Keratinocyte (primary cell): ENCODE data around the gene ZFP36L1. TPM values are rescaled to one million over a fixed set of nuclear protein-coding genes. Genes with fewer than 3 reads are reported as not detected.
A peak's percentile ranks its signal among the peaks of the same experiment; 100 is the strongest.

Source experiments
- DNase-seq: peaks from one replicate; pipeline ENCODE4 v3.0.0-alpha.2; 2011; ENCODE audit warnings: low read depth, missing footprints, low spot score
- FAIRE-seq: peaks from 2 replicates; lab custom pipeline; 2011; peaks lifted over from hg19 to GRCh38; lab: Jason Lieb, UNC
- H2AFZ ChIP-seq: 2 replicates; pipeline ENCODE4 v1.6.0; 2012; ENCODE audit warnings: low read length, control low read depth, inconsistent platforms; ENCODE audit not compliant: control insufficient read depth
- H3K27ac ChIP-seq: 2 replicates; pipeline ENCODE4 v1.5.1; 2011; ENCODE audit warnings: low read length; ENCODE audit not compliant: control insufficient read depth, insufficient read depth
- H3K27me3 ChIP-seq: 3 replicates; pipeline ENCODE4 v1.6.0; 2011; ENCODE audit warnings: low read length; ENCODE audit not compliant: control insufficient read depth, insufficient read depth; ENCODE audit errors: extremely low read depth
- H3K36me3 ChIP-seq, 2 experiments: 2 replicates in 1 of 2; 3 replicates in 1 of 2; pipeline ENCODE4 v1.5.1; 2011; ENCODE audit warnings: low read length in 2 of 2, mild to moderate bottlenecking in 1 of 2; ENCODE audit not compliant: control insufficient read depth in 2 of 2, insufficient read depth in 2 of 2; ENCODE audit errors: extremely low read depth in 1 of 2
- H3K4me1 ChIP-seq: 3 replicates; pipeline ENCODE4 v1.5.1; 2011; ENCODE audit warnings: low read length; ENCODE audit not compliant: control insufficient read depth, insufficient read depth; ENCODE audit errors: extremely low read depth
- H3K4me2 ChIP-seq: 3 replicates; pipeline ENCODE4 v1.6.0; 2011; ENCODE audit warnings: low read depth, low read length; ENCODE audit not compliant: control insufficient read depth, insufficient read depth; ENCODE audit errors: extremely low read depth
- H3K4me3 ChIP-seq, 3 experiments: fragments of 200-600 bp in 1 of 3; sonication (generic) in 1 of 3; 2 replicates in 2 of 3; 3 replicates in 1 of 3; pipeline ENCODE4 v1.5.1; 2011 to 2016; ENCODE audit warnings: low read length in 3 of 3, mild to moderate bottlenecking in 3 of 3, control low read depth in 2 of 3, inconsistent platforms in 1 of 3, low read depth in 1 of 3, mixed read lengths in 1 of 3, mixed run types in 1 of 3, moderate library complexity in 1 of 3; ENCODE audit not compliant: control insufficient read depth in 2 of 3, insufficient read depth in 2 of 3; ENCODE audit errors: extremely low read depth in 1 of 3
- H3K79me2 ChIP-seq: 2 replicates; pipeline ENCODE4 v1.6.0; 2012; ENCODE audit warnings: low read length; ENCODE audit not compliant: control insufficient read depth, insufficient read depth
- H3K9ac ChIP-seq: 3 replicates; pipeline ENCODE4 v1.6.0; 2011; ENCODE audit warnings: low read length; ENCODE audit not compliant: control insufficient read depth, insufficient read depth; ENCODE audit errors: extremely low read depth
- H3K9me1 ChIP-seq: 3 replicates; pipeline ENCODE4 v1.6.0; 2011; ENCODE audit warnings: low read length; ENCODE audit not compliant: control insufficient read depth, insufficient read depth; ENCODE audit errors: extremely low read depth
- H3K9me3 ChIP-seq: 2 replicates; pipeline ENCODE4 v1.5.1; 2012; ENCODE audit warnings: low read depth, low read length; ENCODE audit not compliant: control insufficient read depth
- H4K20me1 ChIP-seq: 3 replicates; pipeline ENCODE4 v1.6.0; 2011; ENCODE audit warnings: low read length; ENCODE audit not compliant: control insufficient read depth, insufficient read depth; ENCODE audit errors: extremely low read depth
- EZH2 ChIP-seq: IDR thresholded peaks from one replicate; pipeline ENCODE4 v1.6.1; 2012; ENCODE audit warnings: inconsistent platforms, mild to moderate bottlenecking, low read length, moderate library complexity
- dilution Hi-C: fragments of 300-500 bp; cut with MboI; formaldehyde crosslinking; loops from one replicate; pipeline ENCODE4 v1.7.0; 2020; ENCODE audit warnings: low sequenced_read_pairs; ENCODE audit not compliant: extremely low pct_ligation_motif_present
- polyA plus RNA-seq, 5 experiments: library from polyadenylated mRNA; depleted of rRNA in 3 of 5; stranded (reverse) in 3 of 5; stranded (forward) in 1 of 5; unstranded in 1 of 5; fragments of >200 nt; gene quantifications; 1 replicate in 1 of 5; 2 replicates in 3 of 5; 3 replicates in 1 of 5; pipeline versions ENCODE4 v1.2.1 to v1.2.3, GENCODE V29; 2011 to 2012; ENCODE audit warnings: missing spikeins in 2 of 5, low read depth in 1 of 5, low replicate concordance in 1 of 5
- TF ChIP-seq, protein P1 (sequence below), 3 experiments: IDR thresholded peaks in 1 of 3; conservative IDR thresholded peaks in 1 of 3; optimal IDR thresholded peaks in 1 of 3; 2 replicates in 2 of 3; 3 replicates in 1 of 3; pipeline versions ENCODE3 to v1.5.1; 2011; ENCODE audit warnings: low read length in 3 of 3, mild to moderate bottlenecking in 3 of 3, moderate library complexity in 2 of 3, control low read depth in 1 of 3, inconsistent platforms in 1 of 3; ENCODE audit not compliant: insufficient read depth in 2 of 3; ENCODE audit errors: extremely low read depth in 1 of 3

ZFP36L1 gene
- polyA plus RNA-seq, 1 donor (not counting 4 experiments of a cell fraction or from before 2014, with no cell fraction given), result 85.2 TPM

GRCh38 chr14:68783408-68784225 is 9.2 kb downstream of the ZFP36L1 start:
- Histone ChIP-seq H3K9me1 (no peaks in the 10 kb centered on the region), H3K79me2 (no peaks in the 10 kb centered on the region), H3K36me3 (no peaks in the 10 kb centered on the region), H3K4me1 (peaks cover 39% of the 10 kb centered on the region), H3K27me3 (no peaks in the 10 kb centered on the region), H2AFZ (no peak overlapping the region), H3K4me2 (no peak overlapping the region), H3K9me3 (no peaks in the 10 kb centered on the region), H3K4me3 (no peak overlapping the region), H4K20me1 (no peaks in the 10 kb centered on the region), H3K9ac (peak overlapping the region; percentile 31), H3K27ac (peak overlapping the region; percentile 100)
- FAIRE-seq (no peak), DNase-seq (no peak)
- TF ChIP-seq EZH2, result no peak
- TF ChIP-seq, protein P1, sequence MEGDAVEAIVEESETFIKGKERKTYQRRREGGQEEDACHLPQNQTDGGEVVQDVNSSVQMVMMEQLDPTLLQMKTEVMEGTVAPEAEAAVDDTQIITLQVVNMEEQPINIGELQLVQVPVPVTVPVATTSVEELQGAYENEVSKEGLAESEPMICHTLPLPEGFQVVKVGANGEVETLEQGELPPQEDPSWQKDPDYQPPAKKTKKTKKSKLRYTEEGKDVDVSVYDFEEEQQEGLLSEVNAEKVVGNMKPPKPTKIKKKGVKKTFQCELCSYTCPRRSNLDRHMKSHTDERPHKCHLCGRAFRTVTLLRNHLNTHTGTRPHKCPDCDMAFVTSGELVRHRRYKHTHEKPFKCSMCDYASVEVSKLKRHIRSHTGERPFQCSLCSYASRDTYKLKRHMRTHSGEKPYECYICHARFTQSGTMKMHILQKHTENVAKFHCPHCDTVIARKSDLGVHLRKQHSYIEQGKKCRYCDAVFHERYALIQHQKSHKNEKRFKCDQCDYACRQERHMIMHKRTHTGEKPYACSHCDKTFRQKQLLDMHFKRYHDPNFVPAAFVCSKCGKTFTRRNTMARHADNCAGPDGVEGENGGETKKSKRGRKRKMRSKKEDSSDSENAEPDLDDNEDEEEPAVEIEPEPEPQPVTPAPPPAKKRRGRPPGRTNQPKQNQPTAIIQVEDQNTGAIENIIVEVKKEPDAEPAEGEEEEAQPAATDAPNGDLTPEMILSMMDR (optimal IDR thresholded peaks at IDR 0.05 in 1 of 3, IDR thresholded peaks at IDR 0.05 in 1 of 3, conservative IDR thresholded peaks at IDR 0.05 in 1 of 3; ENCODE audit: extremely low read depth in 1 of 3, insufficient read depth in 2 of 3, low read length in 3 of 3), result no peak
- dilution Hi-C loops, result no loop called here

GRCh38 chr14:68782091-68782981 is 10.5 kb downstream of the ZFP36L1 start:
- Histone ChIP-seq H3K9ac (no peak overlapping the region), H3K9me3 (no peaks in the 10 kb centered on the region), H3K27ac (no peak overlapping the region), H3K9me1 (no peaks in the 10 kb centered on the region), H3K4me1 (peaks cover 39% of the 10 kb centered on the region), H2AFZ (no peak overlapping the region), H3K36me3 (no peaks in the 10 kb centered on the region), H3K27me3 (no peaks in the 10 kb centered on the region), H4K20me1 (no peaks in the 10 kb centered on the region), H3K4me3 (no peak overlapping the region), H3K4me2 (no peak overlapping the region), H3K79me2 (no peaks in the 10 kb centered on the region)
- no peak for FAIRE-seq
- TF ChIP-seq EZH2, result no peak
- TF ChIP-seq, protein P1 (optimal IDR thresholded peaks at IDR 0.05 in 1 of 3, IDR thresholded peaks at IDR 0.05 in 1 of 3, conservative IDR thresholded peaks at IDR 0.05 in 1 of 3; ENCODE audit: extremely low read depth in 1 of 3, insufficient read depth in 2 of 3, low read length in 3 of 3), result no peak
- dilution Hi-C loops, result no loop called here
- no peak for DNase-seq
